Measurements from ENCODE around the gene C1orf232. TPM values are rescaled to one million over a fixed set of nuclear protein-coding genes. Genes with fewer than 3 reads are reported as not detected.

The C1orf232 gene
- total and polyA plus RNA-seq, 2 of the 8 experiments (the other 6 are each of a cell fraction or from before 2014, with no cell fraction given) = not detected

GRCh38 chr1:26114165-26114927 is 54.4 kb downstream of the C1orf232 start:
- Histone ChIP-seq H3K23me2 (ENCODE audit: low read depth, low read length) (peaks cover 9% of the 10 kb centered on the region), H4K8ac (ENCODE audit: extremely low read depth, insufficient read depth, low read length) (no peak overlapping the region; the same call in 1 of the 2 replicates), H3K36me3 (ENCODE audit: control insufficient read depth in 2 of 4, insufficient read depth in 4 of 4, low read length in 3 of 4) (peaks cover 0 to 11% (median 0%) of the 10 kb centered on the region in 4 experiments; a peak in 3 of 8 replicates), H4K91ac (replicated peaks; ENCODE audit: insufficient read length, low read length) (no peak overlapping the region), H2BK15ac (ENCODE audit: low read length) (no peak overlapping the region), H3K27me3 (replicated peaks in 1 of 4; ENCODE audit: control insufficient read depth in 3 of 4, extremely low read depth in 1 of 4, insufficient read depth in 3 of 4, low read length in 3 of 4) (peaks cover 0 to 11% (median 7%) of the 10 kb centered on the region in 4 experiments; a peak in 4 of 7 replicates), H3K4me2 (ENCODE audit: insufficient read depth in 1 of 2, low read depth in 2 of 2, low read length in 2 of 2) (no peak overlapping the region), H3K18ac (ENCODE audit: extremely low read depth, low read length) (no peak overlapping the region), H2BK120ac (replicated peaks; ENCODE audit: low read depth, low read length) (no peak overlapping the region), H3K9ac (replicated peaks in 1 of 4; ENCODE audit: extremely low read depth in 1 of 4, low read depth in 3 of 4, low read length in 3 of 4) (no peak overlapping the region), H2BK5ac (ENCODE audit: low read depth, low read length) (no peak overlapping the region), H3K9me3 (ENCODE audit: insufficient read depth in 2 of 2, low read depth in 1 of 2, low read length in 1 of 2) (no peaks in the 10 kb centered on the region), H3K27ac (ENCODE audit: low read depth, low read length) (no peak overlapping the region), H3K4me1 (replicated peaks in 1 of 4; ENCODE audit: control insufficient read depth in 3 of 4, insufficient read depth in 4 of 4, low read length in 3 of 4) (peaks cover 0 to 5% (median 3%) of the 10 kb centered on the region in 4 experiments; a peak in 3 of 7 replicates), H2AFZ (ENCODE audit: low read length) (no peak overlapping the region), H3K79me2 (ENCODE audit: control insufficient read depth in 1 of 2, insufficient read depth in 2 of 2, low read length in 2 of 2) (no peaks in the 10 kb centered on the region), H4K20me1 (replicated peaks in 1 of 2; ENCODE audit: control insufficient read depth in 1 of 2, insufficient read depth in 2 of 2, low read length in 2 of 2) (peaks cover 0 to 1% of the 10 kb centered on the region in 2 experiments), H3K4ac (replicated peaks; ENCODE audit: insufficient read length, low read depth, low read length) (no peak overlapping the region), H3K4me3 (ENCODE audit: extremely low read depth in 1 of 4, insufficient read depth in 2 of 4, low read depth in 3 of 4, low read length in 4 of 4) (no peak overlapping the region), H2BK20ac (ENCODE audit: low read length) (no peak overlapping the region), H2BK12ac (ENCODE audit: low read depth, low read length) (no peak overlapping the region), H4K5ac (ENCODE audit: insufficient read length, low read depth, low read length) (no peak overlapping the region), H3K79me1 (ENCODE audit: low read depth, low read length) (no peaks in the 10 kb centered on the region), H2AK5ac (ENCODE audit: low read depth, low read length) (no peak overlapping the region), H3K23ac (ENCODE audit: insufficient read length) (no peak overlapping the region), H3K14ac (ENCODE audit: insufficient read length) (no peak overlapping the region), H3K56ac (replicated peaks; ENCODE audit: insufficient read length, low read depth, low read length) (no peak overlapping the region)
- CTCF ChIA-PET (ENCODE audit: partially characterized antibody) = interaction anchor here (0.9 to 2.0 kb wide), 5 partner anchors 8 to 51 kb away, joined by 3 to 9 read pairs (median 4); no protein-coding TSS in a partner anchor
- DNase-seq (ENCODE audit: low read depth in 1 of 2, low spot score in 2 of 2) (no peak), FAIRE-seq (no peak)
- POLR2A ChIA-PET (ENCODE audit: partially characterized antibody) = interaction anchor here (1.3 kb wide), 1 partner anchor 29 kb away, joined by 3 read pairs; no protein-coding TSS in a partner anchor
- 88% methylated on average over 12 of the region's 12 CpGs; no CpG with 5 or more reads in 1 of the 2 experiments for WGBS, 2 experiments (ENCODE audit: extremely low coverage in 1 of 2, insufficient coverage in 1 of 2, insufficient read length in 1 of 2, insufficient replicate concordance in 2 of 2, low coverage in 1 of 2, low lambda C conversion rate in 2 of 2, missing lambda C conversion rate in 1 of 2)
- no peak for TF ChIP-seq USF2 (IDR thresholded peaks at IDR 0.05; ENCODE audit: low read length)
- TF ChIP-seq GTF2F1 (IDR thresholded peaks at IDR 0.05; ENCODE audit: borderline replicate concordance, low read depth, low read length) = no peak
- TF ChIP-seq BRCA1 (IDR thresholded peaks at IDR 0.05; ENCODE audit: low read depth, low read length) = no peak
- TF ChIP-seq RNF2 (IDR thresholded peaks at IDR 0.05; ENCODE audit: borderline replicate concordance, low read depth, low read length, missing control alignments, poor library complexity, severe bottlenecking) = no peak
- no peak for TF ChIP-seq GABPA (IDR thresholded peaks at IDR 0.05; ENCODE audit: borderline replicate concordance, insufficient read depth, low read length)

All from H1 (cell line).